HUES48 (cell line): ENCODE measurements around the gene ZC3H8.

Experiments
- H3K27ac ChIP-seq: one replicate; pipeline ENCODE4 v1.7.0; 2013; ENCODE audit warnings: low read depth, low read length, inconsistent platforms
- H3K27me3 ChIP-seq: 2 replicates; pipeline ENCODE4 v1.6.1; 2013; ENCODE audit warnings: mild to moderate bottlenecking, low read length; ENCODE audit not compliant: control insufficient read depth, insufficient read depth
- H3K36me3 ChIP-seq: 2 replicates; pipeline ENCODE4 v1.6.1; 2013; ENCODE audit warnings: low read length; ENCODE audit not compliant: control insufficient read depth, insufficient read depth
- H3K4me1 ChIP-seq: 2 replicates; pipeline ENCODE4 v1.6.1; 2013; ENCODE audit warnings: mild to moderate bottlenecking, low read length; ENCODE audit not compliant: control insufficient read depth, insufficient read depth
- H3K4me3 ChIP-seq: 2 replicates; pipeline ENCODE4 v1.5.1; 2013; ENCODE audit warnings: mild to moderate bottlenecking, low read depth, low read length
- H3K9ac ChIP-seq: 2 replicates; pipeline ENCODE4 v1.6.1; 2013; ENCODE audit warnings: mild to moderate bottlenecking, low read depth, low read length, moderate library complexity
- H3K9me3 ChIP-seq: 2 replicates; pipeline ENCODE4 v1.6.1; 2013; ENCODE audit warnings: low read length; ENCODE audit not compliant: control insufficient read depth, insufficient read depth

ZC3H8 gene

GRCh38 chr2:112182581-112183034, 72.2 kb downstream of the ZC3H8 start:
- Histone ChIP-seq H3K4me3 (no peak overlapping the region), H3K9ac (no peak overlapping the region)

GRCh38 chr2:112181571-112182290, 73.1 kb downstream of the ZC3H8 start:
- peak overlapping the region; percentile 48 for H3K4me3 ChIP-seq
- peaks cover 30% of the 10 kb centered on the region for H3K27me3 ChIP-seq
- no peaks in the 10 kb centered on the region for H3K4me1 ChIP-seq
- no peak overlapping the region for H3K9ac ChIP-seq
- no peaks in the 10 kb centered on the region for H3K36me3 ChIP-seq
- no peak overlapping the region for H3K27ac ChIP-seq
- no peaks in the 10 kb centered on the region for H3K9me3 ChIP-seq

More at GRCh38 chr2:112182581-112183034, 72.2 kb downstream of the ZC3H8 start:
- Histone ChIP-seq H3K27ac (no peak overlapping the region), H3K36me3 (no peaks in the 10 kb centered on the region), H3K4me1 (no peaks in the 10 kb centered on the region), H3K9me3 (no peaks in the 10 kb centered on the region), H3K27me3 (peaks cover 30% of the 10 kb centered on the region)

GRCh38 chr2:112175958-112176573, 78.8 kb downstream of the ZC3H8 start:
- Histone ChIP-seq H3K27ac (no peak overlapping the region), H3K4me3 (no peak overlapping the region), H3K4me1 (no peaks in the 10 kb centered on the region), H3K27me3 (peaks cover 3% of the 10 kb centered on the region), H3K9ac (no peak overlapping the region), H3K9me3 (no peaks in the 10 kb centered on the region), H3K36me3 (no peaks in the 10 kb centered on the region)

GRCh38 chr2:112175333-112175732, 79.5 kb downstream of the ZC3H8 start:
- no peaks in the 10 kb centered on the region for H3K4me1 ChIP-seq
- no peak overlapping the region for H3K27ac ChIP-seq
- no peak overlapping the region for H3K4me3 ChIP-seq
- no peak overlapping the region for H3K9ac ChIP-seq
- H3K27me3 ChIP-seq: no peaks in the 10 kb centered on the region
- no peaks in the 10 kb centered on the region for H3K9me3 ChIP-seq
- H3K36me3 ChIP-seq: no peaks in the 10 kb centered on the region

GRCh38 chr2:112174383-112174782, 80.5 kb downstream of the ZC3H8 start:
- no peak overlapping the region for H3K27ac ChIP-seq
- H3K27me3 ChIP-seq: no peaks in the 10 kb centered on the region
- no peaks in the 10 kb centered on the region for H3K36me3 ChIP-seq
- no peaks in the 10 kb centered on the region for H3K9me3 ChIP-seq
- no peaks in the 10 kb centered on the region for H3K4me1 ChIP-seq
- H3K9ac ChIP-seq: no peak overlapping the region
- H3K4me3 ChIP-seq: no peak overlapping the region

GRCh38 chr2:112173646-112174319, 81.1 kb downstream of the ZC3H8 start:
- H3K9me3 ChIP-seq: no peaks in the 10 kb centered on the region
- no peaks in the 10 kb centered on the region for H3K36me3 ChIP-seq
- H3K27me3 ChIP-seq: no peaks in the 10 kb centered on the region
- H3K9ac ChIP-seq: no peak overlapping the region
- no peak overlapping the region for H3K4me3 ChIP-seq
- no peaks in the 10 kb centered on the region for H3K4me1 ChIP-seq
- no peak overlapping the region for H3K27ac ChIP-seq

- H3K27ac ChIP-seq: no peak overlapping the region
- no peaks in the 10 kb centered on the region for H3K9me3 ChIP-seq
- no peak overlapping the region for H3K9ac ChIP-seq
- no peaks in the 10 kb centered on the region for H3K4me1 ChIP-seq
- H3K27me3 ChIP-seq: no peaks in the 10 kb centered on the region
- H3K36me3 ChIP-seq: no peaks in the 10 kb centered on the region
- H3K4me3 ChIP-seq: no peak overlapping the region
Measured at GRCh38 chr2:112170495-112170894, 84.3 kb downstream of the ZC3H8 start.

GRCh38 chr2:112168422-112169124, 86.3 kb downstream of the ZC3H8 start:
- Histone ChIP-seq H3K36me3 (no peaks in the 10 kb centered on the region), H3K27me3 (no peaks in the 10 kb centered on the region), H3K4me1 (no peaks in the 10 kb centered on the region), H3K9ac (no peak overlapping the region), H3K9me3 (no peaks in the 10 kb centered on the region), H3K27ac (no peak overlapping the region), H3K4me3 (no peak overlapping the region)

- Histone ChIP-seq H3K9ac (no peak overlapping the region), H3K36me3 (no peaks in the 10 kb centered on the region), H3K4me1 (no peaks in the 10 kb centered on the region), H3K27ac (no peak overlapping the region), H3K9me3 (no peaks in the 10 kb centered on the region), H3K4me3 (no peak overlapping the region), H3K27me3 (no peaks in the 10 kb centered on the region)
Measured at GRCh38 chr2:112166806-112167499, 87.9 kb downstream of the ZC3H8 start.

GRCh38 chr2:112165296-112165695, 89.5 kb downstream of the ZC3H8 start:
- Histone ChIP-seq H3K36me3 (no peaks in the 10 kb centered on the region), H3K27ac (no peak overlapping the region), H3K9me3 (no peaks in the 10 kb centered on the region), H3K27me3 (no peaks in the 10 kb centered on the region), H3K4me1 (no peaks in the 10 kb centered on the region), H3K4me3 (no peak overlapping the region), H3K9ac (no peak overlapping the region)
